Neural cell (in vitro differentiated cells): ENCODE results near the gene MAGI2.

Source experiments
- RAD21 ChIP-seq: fragments of 450-650 bp; conservative IDR thresholded peaks from 2 replicates; pipeline ENCODE4 v1.6.1; 2014; ENCODE audit warnings: antibody characterized with exemption, mild to moderate bottlenecking, moderate library complexity
- TAF1 ChIP-seq: IDR thresholded peaks from 2 replicates; pipeline ENCODE4 v1.6.1; 2012; ENCODE audit warnings: low read depth
- TF ChIP-seq, protein P1 (sequence below): fragments of 450-650 bp; IDR thresholded peaks from 2 replicates; pipeline ENCODE4 v1.5.1; 2014; ENCODE audit warnings: antibody characterized with exemption, mild to moderate bottlenecking, moderate library complexity; ENCODE audit not compliant: poor library complexity, severe bottlenecking

DNA sequence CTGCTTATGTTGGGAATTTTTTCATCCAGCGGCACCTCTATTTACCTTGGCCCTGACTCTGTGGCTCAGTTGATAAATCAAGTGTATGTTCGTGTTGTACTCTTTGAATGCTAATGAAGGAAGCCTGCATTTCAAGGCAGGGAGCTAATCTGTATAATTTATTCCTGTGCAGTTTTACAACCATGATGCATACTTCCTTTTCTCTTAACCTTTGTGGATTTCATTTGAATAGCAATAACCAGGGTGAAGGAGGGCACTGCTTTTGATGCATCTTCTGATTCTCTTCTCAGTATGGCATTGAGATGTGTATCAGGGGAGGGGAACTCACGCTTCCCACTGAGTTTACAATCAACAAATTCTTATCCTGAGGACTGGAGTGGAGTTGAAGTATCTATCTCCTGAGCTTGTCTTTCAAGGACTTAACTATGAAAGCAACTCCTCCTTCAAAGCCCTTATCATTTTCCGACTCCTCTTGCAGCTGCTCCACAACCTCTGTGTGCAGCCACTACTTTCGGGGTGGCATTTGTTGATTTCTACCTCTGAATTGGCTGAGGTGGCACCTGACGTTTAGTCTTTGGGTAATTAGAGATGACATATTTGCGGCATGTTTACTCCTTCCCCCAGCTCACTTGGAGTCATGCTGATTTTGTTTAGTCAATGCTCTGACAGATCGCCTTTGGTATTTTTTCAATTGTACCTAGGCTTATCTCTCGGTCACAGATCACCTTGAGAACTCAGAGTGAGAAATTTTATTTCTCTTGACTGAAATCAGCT, 1379.7 kb downstream of the MAGI2 start:
- TF ChIP-seq RAD21 (no peak), TAF1 (no peak)
- TF ChIP-seq, protein P1, sequence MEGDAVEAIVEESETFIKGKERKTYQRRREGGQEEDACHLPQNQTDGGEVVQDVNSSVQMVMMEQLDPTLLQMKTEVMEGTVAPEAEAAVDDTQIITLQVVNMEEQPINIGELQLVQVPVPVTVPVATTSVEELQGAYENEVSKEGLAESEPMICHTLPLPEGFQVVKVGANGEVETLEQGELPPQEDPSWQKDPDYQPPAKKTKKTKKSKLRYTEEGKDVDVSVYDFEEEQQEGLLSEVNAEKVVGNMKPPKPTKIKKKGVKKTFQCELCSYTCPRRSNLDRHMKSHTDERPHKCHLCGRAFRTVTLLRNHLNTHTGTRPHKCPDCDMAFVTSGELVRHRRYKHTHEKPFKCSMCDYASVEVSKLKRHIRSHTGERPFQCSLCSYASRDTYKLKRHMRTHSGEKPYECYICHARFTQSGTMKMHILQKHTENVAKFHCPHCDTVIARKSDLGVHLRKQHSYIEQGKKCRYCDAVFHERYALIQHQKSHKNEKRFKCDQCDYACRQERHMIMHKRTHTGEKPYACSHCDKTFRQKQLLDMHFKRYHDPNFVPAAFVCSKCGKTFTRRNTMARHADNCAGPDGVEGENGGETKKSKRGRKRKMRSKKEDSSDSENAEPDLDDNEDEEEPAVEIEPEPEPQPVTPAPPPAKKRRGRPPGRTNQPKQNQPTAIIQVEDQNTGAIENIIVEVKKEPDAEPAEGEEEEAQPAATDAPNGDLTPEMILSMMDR: no peak
